Esophagus squamous epithelium (tissue), 4 donors: ENCODE results near the gene CNTN1.

Experiments
- POLR2A ChIP-seq, 4 donors: fragments of 450-650 bp; IDR thresholded peaks; one replicate each; pipeline ENCODE4 v1.6.1; 2017; ENCODE audit warnings: antibody characterized with exemption in 4 of 4, mild to moderate bottlenecking in 4 of 4, moderate library complexity in 3 of 4
- TF ChIP-seq, protein P1 (sequence below), 6 experiments: fragments of 450-650 bp in 4 of 6; fragments of 200-600 bp in 2 of 6; sonication (generic) in 2 of 6; IDR thresholded peaks; one replicate each; pipeline ENCODE4 v1.5.1; 2016 to 2019; ENCODE audit warnings: antibody characterized with exemption in 6 of 6, mild to moderate bottlenecking in 4 of 6, moderate library complexity in 4 of 6

DNA sequence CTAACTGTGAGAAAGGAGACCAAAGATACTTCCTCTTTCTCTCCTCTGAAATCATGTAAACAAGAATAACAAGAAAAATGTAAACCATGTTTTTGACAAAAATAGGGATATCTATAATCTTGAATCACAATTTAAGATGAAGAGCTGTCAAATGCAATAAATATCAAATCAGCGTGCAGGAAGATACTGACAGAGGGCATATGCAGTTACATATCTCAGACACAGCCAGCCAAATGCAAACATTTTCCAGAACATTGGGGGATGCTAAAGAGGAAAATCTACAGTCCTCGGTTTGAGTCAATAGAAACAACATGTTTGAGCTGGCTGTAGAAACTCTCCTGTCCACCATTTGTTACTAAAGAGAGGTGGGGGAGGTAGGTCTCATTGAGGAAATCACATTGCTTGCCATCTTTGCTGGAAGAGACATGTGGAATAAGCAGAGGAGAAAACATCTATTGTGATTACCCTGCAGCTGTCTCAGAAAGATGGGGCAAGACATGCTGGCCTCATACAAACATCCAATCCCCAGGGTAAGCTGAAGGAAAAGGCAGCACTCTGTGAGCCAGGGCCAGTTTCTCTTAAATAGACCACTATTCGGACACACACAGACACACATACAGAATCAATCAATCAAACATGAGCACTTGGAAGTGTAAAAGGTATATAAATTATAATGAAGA, 43.5 kb downstream of the CNTN1 start:
- TF ChIP-seq, protein P1, sequence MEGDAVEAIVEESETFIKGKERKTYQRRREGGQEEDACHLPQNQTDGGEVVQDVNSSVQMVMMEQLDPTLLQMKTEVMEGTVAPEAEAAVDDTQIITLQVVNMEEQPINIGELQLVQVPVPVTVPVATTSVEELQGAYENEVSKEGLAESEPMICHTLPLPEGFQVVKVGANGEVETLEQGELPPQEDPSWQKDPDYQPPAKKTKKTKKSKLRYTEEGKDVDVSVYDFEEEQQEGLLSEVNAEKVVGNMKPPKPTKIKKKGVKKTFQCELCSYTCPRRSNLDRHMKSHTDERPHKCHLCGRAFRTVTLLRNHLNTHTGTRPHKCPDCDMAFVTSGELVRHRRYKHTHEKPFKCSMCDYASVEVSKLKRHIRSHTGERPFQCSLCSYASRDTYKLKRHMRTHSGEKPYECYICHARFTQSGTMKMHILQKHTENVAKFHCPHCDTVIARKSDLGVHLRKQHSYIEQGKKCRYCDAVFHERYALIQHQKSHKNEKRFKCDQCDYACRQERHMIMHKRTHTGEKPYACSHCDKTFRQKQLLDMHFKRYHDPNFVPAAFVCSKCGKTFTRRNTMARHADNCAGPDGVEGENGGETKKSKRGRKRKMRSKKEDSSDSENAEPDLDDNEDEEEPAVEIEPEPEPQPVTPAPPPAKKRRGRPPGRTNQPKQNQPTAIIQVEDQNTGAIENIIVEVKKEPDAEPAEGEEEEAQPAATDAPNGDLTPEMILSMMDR (IDR thresholded peaks at IDR 0.05), result no peak
- no peak for TF ChIP-seq POLR2A (IDR thresholded peaks at IDR 0.05)
